K562 (cell line): ENCODE results near the gene ANKRD31. TPM values are rescaled to one million over a fixed set of nuclear protein-coding genes. Genes with fewer than 3 reads are reported as not detected.

Source experiments
- ATAC-seq: fragments of 200-7000 bp; cut with Tn5 transposase; 3 replicates; pipeline ENCODE4 v1.9.1; 2020; ENCODE audit warnings: moderate library complexity
- BruUV-seq: library from RNA; stranded (reverse); fragments of 400-500 nt; replicated peaks from 2 replicates; lab custom pipeline; 2021; lab: Mats Ljungman, UMichigan
- CTCF ChIA-PET: fragments of 300-600 bp; formaldehyde crosslinking; extraction: SDS; loops from one replicate; lab custom pipeline; 2021; ENCODE audit warnings: low intra/inter-chr PET ratio; lab: Yijun Ruan, JAX
- POLR2A ChIA-PET: fragments of 300-600, 350-650 bp; sonication (Branson Sonifier 250); formaldehyde crosslinking; extraction: SDS; loops from one replicate; lab custom pipeline; 2021; ENCODE audit warnings: antibody characterized with exemption, inconsistent platforms; lab: Yijun Ruan, JAX
- DNase-seq, 4 experiments: peaks; one replicate each; pipeline versions ENCODE4 v3.0.0 to v3.0.0-alpha.2; 2011 to 2018; ENCODE audit warnings: low spot score in 3 of 4, mixed read lengths in 3 of 4; ENCODE audit errors: extremely low read depth in 1 of 4
- FAIRE-seq: peaks from 2 replicates; lab custom pipeline; 2011; peaks lifted over from hg19 to GRCh38; lab: Jason Lieb, UNC
- H2AFZ ChIP-seq: 2 replicates; pipeline ENCODE4 v1.6.0; 2011; ENCODE audit warnings: low read depth, low read length, control low read depth, inconsistent platforms
- H3K27ac ChIP-seq: fragments of 200-600 bp; 3 replicates; pipeline ENCODE4 v1.8.0; 2011; ENCODE audit warnings: low read depth, mild to moderate bottlenecking, control low read depth, inconsistent platforms, low read length, moderate library complexity, mixed read lengths; ENCODE audit errors: extremely low read depth
- H3K27me3 ChIP-seq, 2 experiments: fragments of 300-600 bp in 1 of 2; 2 replicates in 1 of 2; 3 replicates in 1 of 2; pipeline versions ENCODE4 v1.6.0 to v1.8.0; 2011; ENCODE audit warnings: inconsistent platforms in 2 of 2, low read length in 2 of 2, mild to moderate bottlenecking in 1 of 2, mixed read lengths in 1 of 2, moderate library complexity in 1 of 2; ENCODE audit not compliant: control insufficient read depth in 2 of 2, insufficient read depth in 2 of 2
- H3K36me3 ChIP-seq: fragments of 300-600 bp; 3 replicates; pipeline ENCODE4 v1.8.0; 2011; ENCODE audit warnings: mild to moderate bottlenecking, low read length, inconsistent platforms; ENCODE audit not compliant: control insufficient read depth, insufficient read depth
- H3K4me1 ChIP-seq, 2 experiments: fragments of 200-600 bp in 1 of 2; replicated peaks in 1 of 2; 2 replicates in 1 of 2; 3 replicates in 1 of 2; pipeline versions ENCODE4 v1.5.1 to v1.8.0; 2011; ENCODE audit warnings: inconsistent platforms in 2 of 2, low read length in 2 of 2, mild to moderate bottlenecking in 1 of 2, mixed read lengths in 1 of 2, moderate library complexity in 1 of 2; ENCODE audit not compliant: control insufficient read depth in 2 of 2, insufficient read depth in 2 of 2
- H3K4me2 ChIP-seq: 2 replicates; pipeline ENCODE4 v1.6.1; 2011; ENCODE audit warnings: low read length, control low read depth, inconsistent platforms, mixed read lengths; ENCODE audit not compliant: insufficient read depth
- H3K4me3 ChIP-seq: fragments of 200-600 bp; sonication (generic), shearing (Covaris generic); 2 replicates; pipeline ENCODE4 v1.5.1; 2016; ENCODE audit warnings: control low read depth, inconsistent platforms
- H3K79me2 ChIP-seq: fragments of 200-600 bp; 3 replicates; pipeline ENCODE4 v1.8.0; 2011; ENCODE audit warnings: low read length, inconsistent platforms; ENCODE audit not compliant: control insufficient read depth, insufficient read depth
- H3K9ac ChIP-seq, 2 experiments: 2 replicates each; pipeline versions ENCODE4 v1.6.0 to v1.6.1; 2011; ENCODE audit warnings: low read depth in 2 of 2, low read length in 2 of 2, control low read depth in 1 of 2, inconsistent platforms in 1 of 2, mild to moderate bottlenecking in 1 of 2, mixed read lengths in 1 of 2; ENCODE audit not compliant: insufficient read depth in 1 of 2
- H3K9me1 ChIP-seq: one replicate; pipeline ENCODE4 v1.6.0; 2011; ENCODE audit warnings: inconsistent platforms, mild to moderate bottlenecking, low read length, moderate library complexity; ENCODE audit not compliant: control insufficient read depth, insufficient read depth
- H3K9me3 ChIP-seq: replicated peaks from 2 replicates; pipeline ENCODE4 v1.5.1; 2011; ENCODE audit warnings: low read depth, low read length, inconsistent platforms; ENCODE audit not compliant: control insufficient read depth, insufficient read depth
- H4K20me1 ChIP-seq: replicated peaks from 2 replicates; pipeline ENCODE4 v1.6.1; 2011; ENCODE audit warnings: low read length, inconsistent platforms, mixed read lengths; ENCODE audit not compliant: control insufficient read depth, insufficient read depth
- ZNF696 ChIP-seq: fragments of 250-450 bp; sonication (Bioruptor Pico); conservative IDR thresholded peaks from 2 replicates; pipeline ENCODE4 v1.4.0; 2020; ENCODE audit warnings: mild to moderate bottlenecking, moderate library complexity
- ZSCAN32 ChIP-seq: fragments of 450-650 bp; formaldehyde crosslinking; IDR thresholded peaks from 2 replicates; pipeline ENCODE4 v1.4.0; 2020; ENCODE audit warnings: mild to moderate bottlenecking, moderate library complexity
- WGBS: fragments of 100-300 bp; shearing (Covaris generic); methylation state at CpG from one replicate; pipeline ENCODE4 v1.1.6; 2016; ENCODE audit warnings: low coverage, mixed read lengths; ENCODE audit not compliant: insufficient coverage; ENCODE audit errors: missing lambda C conversion rate; 5-methylcytosine and 5-hydroxymethylcytosine counted together
- in situ Hi-C: fragments of 300-500 bp; cut with MboI; formaldehyde crosslinking; loops from 4 replicates; pipeline ENCODE4 v1.15.0; 2018; ENCODE audit warnings: inconsistent platforms, mixed read lengths
- intact Hi-C: fragments of 100-400 bp; cut with micrococcal nuclease; formaldehyde crosslinking; loops from 2 replicates; pipeline ENCODE4 v1.14.2; 2022
- polyA plus RNA-seq, 8 experiments: library from polyadenylated mRNA; depleted of rRNA in 4 of 8; stranded (reverse) in 5 of 8; unstranded in 3 of 8; fragments of >200 nt; fragmentation: Nextera tagmentation in 2 of 8; fragmentation: Illumina TruSeq in 1 of 8; extraction: Ambion mirVana in 2 of 8; extraction: Trizol in 1 of 8; gene quantifications; 2 replicates each; pipeline versions ENCODE4 v1.2.1 to v1.2.3, GENCODE V29; 2011 to 2014; ENCODE audit warnings: inconsistent platforms in 1 of 8, missing spikeins in 1 of 8
- total RNA-seq, 7 experiments: library from RNA; depleted of rRNA in 6 of 7; stranded (reverse); fragments of >200 nt in 6 of 7; fragmentation: Illumina TruSeq in 2 of 7; extraction: Trizol in 2 of 7; gene quantifications; 2 replicates each; pipeline versions ENCODE4 v1.2.1 to v1.2.3, GENCODE V29; 2011 to 2021; ENCODE audit warnings: low replicate concordance in 1 of 7
- TF ChIP-seq, protein P1 (sequence below), 2 experiments: fragments of 450-650 bp; IDR thresholded peaks; 2 replicates each; pipeline ENCODE4 v1.6.1; 2016; ENCODE audit warnings: mild to moderate bottlenecking in 2 of 2, borderline replicate concordance in 1 of 2, low read depth in 1 of 2, moderate library complexity in 1 of 2

ANKRD31 gene
- total and polyA plus RNA-seq, 9 of the 15 experiments (the other 6 are each of a cell fraction or from before 2014, with no cell fraction given) = under 0.01 to 0.11 (median 0.05) TPM; not detected in 1

DNA sequence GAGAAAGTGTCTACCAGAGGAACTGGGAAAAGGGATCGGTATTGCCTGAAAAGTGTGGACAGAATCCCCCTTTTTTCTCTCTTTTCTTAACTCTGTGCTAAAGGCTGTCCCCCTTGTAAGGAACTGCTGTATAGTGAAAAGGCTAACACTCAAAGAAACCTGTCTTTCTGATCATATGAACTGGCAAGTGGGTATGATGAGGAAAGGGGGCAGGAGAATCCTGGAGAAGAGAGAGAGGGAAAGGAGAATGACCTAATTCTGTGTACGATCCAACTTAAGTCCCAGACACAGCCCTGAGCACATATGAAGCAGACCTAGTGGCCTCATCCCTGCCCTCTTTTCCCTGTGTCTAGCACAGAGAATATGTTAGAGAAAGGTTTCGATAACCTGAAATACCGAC lies 967 bp downstream of the ANKRD31 start:
- ATAC-seq = no peak
- CTCF ChIA-PET = interaction anchor here (0.6 to 1.6 kb wide), 2 partner anchors 445 to 1945 kb away, joined by 5 to 7 read pairs; no protein-coding TSS in a partner anchor
- no peak for TF ChIP-seq ZNF696 (CRISPR knock-in tag)
- no peak for TF ChIP-seq ZSCAN32 (CRISPR knock-in tag)
- TF ChIP-seq, protein P1, sequence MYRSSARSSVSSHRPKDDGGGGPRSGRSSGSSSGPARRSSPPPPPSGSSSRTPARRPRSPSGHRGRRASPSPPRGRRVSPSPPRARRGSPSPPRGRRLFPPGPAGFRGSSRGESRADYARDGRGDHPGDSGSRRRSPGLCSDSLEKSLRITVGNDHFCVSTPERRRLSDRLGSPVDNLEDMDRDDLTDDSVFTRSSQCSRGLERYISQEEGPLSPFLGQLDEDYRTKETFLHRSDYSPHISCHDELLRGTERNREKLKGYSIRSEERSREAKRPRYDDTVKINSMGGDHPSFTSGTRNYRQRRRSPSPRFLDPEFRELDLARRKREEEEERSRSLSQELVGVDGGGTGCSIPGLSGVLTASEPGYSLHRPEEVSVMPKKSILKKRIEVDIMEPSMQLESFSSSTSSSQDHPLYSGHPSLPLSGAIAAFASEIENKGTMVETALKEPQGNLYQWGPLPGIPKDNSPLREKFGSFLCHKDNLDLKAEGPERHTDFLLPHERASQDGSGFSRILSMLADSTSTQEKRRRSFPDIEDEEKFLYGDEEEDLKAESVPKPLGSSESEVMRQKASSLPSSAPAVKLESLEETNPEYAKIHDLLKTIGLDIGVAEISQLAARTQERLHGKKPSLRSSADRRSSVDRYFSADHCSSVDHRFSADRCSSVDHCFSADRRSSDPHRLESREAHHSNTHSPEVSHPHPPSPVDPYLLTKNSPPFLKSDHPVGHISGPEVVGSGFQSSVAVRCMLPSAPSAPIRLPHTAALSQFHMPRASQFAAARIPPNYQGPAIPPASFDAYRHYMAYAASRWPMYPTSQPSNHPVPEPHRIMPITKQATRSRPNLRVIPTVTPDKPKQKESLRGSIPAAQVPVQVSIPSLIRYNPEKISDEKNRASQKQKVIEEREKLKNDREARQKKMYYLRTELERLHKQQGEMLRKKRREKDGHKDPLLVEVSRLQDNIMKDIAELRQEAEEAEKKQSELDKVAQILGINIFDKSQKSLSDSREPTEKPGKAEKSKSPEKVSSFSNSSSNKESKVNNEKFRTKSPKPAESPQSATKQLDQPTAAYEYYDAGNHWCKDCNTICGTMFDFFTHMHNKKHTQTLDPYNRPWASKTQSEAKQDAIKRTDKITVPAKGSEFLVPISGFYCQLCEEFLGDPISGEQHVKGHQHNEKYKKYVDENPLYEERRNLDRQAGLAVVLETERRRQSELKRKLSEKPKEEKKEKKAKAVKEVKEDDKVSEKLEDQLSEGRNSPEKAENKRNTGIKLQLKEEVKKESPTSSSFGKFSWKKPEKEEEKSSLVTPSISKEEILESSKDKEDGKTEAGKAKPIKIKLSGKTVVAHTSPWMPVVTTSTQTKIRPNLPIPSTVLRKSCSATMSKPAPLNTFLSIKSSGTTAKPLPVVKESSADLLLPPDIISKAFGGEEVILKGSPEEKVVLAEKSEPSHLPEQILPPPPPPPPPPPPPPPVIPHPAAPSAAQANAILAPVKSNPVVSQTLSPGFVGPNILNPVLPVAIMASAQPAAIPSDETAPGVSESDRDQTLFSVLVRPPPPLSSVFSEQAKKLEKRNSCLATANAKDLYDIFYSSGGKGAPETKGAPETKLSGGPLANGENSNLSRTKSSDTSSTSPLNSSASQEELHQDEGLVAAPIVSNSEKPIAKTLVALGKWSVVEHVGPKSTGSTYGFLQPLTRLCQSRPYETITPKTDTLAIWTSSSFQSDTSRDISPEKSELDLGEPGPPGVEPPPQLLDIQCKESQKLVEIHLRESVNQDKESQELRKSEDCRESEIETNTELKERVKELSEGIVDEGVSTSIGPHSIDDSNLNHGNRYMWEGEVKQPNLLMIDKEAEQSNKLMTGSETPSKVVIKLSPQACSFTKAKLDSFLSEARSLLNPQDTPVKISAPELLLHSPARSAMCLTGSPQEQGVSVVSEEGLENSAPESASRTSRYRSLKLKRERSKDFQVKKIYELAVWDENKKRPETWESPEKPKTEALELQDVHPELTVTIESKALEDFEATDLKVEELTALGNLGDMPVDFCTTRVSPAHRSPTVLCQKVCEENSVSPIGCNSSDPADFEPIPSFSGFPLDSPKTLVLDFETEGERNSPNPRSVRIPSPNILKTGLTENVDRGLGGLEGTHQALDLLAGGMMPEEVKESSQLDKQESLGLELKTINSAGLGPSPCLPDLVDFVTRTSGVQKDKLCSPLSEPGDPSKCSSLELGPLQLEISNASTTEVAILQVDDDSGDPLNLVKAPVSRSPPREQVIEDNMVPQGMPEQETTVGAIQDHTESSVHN (IDR thresholded peaks at IDR 0.05; ENCODE audit: borderline replicate concordance in 1 of 2, low read depth in 1 of 2) = no peak
- TF ChIP-seq, all 486 proteins: peak for 0
- Histone ChIP-seq H3K79me2 (no peaks in the 10 kb centered on the region), H4K20me1 (no peaks in the 10 kb centered on the region), H3K9me1 (no peaks in the 10 kb centered on the region), H3K27me3 (no peaks in the 10 kb centered on the region; a peak in 2 of 5 replicates), H3K4me3 (no peak overlapping the region), H3K9ac (peak overlapping the region in 1 of 2 experiments; percentile 72; a peak in 3 of 4 replicates), H3K36me3 (no peaks in the 10 kb centered on the region), H3K4me2 (peak overlapping the region; percentile 95), H3K4me1 (peaks cover 6 to 12% of the 10 kb centered on the region in 2 experiments; a peak in 4 of 5 replicates), H2AFZ (peak overlapping the region; percentile 100), H3K27ac (no peak overlapping the region; the same call in 2 of the 3 replicates), H3K9me3 (no peaks in the 10 kb centered on the region)
- POLR2A ChIA-PET = interaction anchor here (1.2 kb wide), 1 partner anchor 11 kb away, joined by 3 read pairs; no protein-coding TSS in a partner anchor
- in situ Hi-C loops (no loop called here), intact Hi-C loops (loop anchor here (2.0 to 10.0 kb wide), 4 partner anchors 101 to 551 kb away; partner anchors contain the start of genes HEXB and HMGCR)
- BruUV-seq = no TSS peak
- 76% methylated on average over 4 of the region's 4 CpGs for WGBS
- FAIRE-seq (no peak), DNase-seq (peak in 3 of 4 experiments; percentile 8 to 13 (median 11))
